Peyer's patch (tissue), 4 donors: Measurements from ENCODE around the gene TCF7L2.

Experiments
- CTCF ChIP-seq, 6 experiments: fragments of 450-650 bp in 4 of 6; fragments of 200-600 bp in 2 of 6; sonication (generic) in 1 of 6; IDR thresholded peaks; one replicate each; pipeline ENCODE4 v1.5.1; 2017 to 2019; ENCODE audit warnings: antibody characterized with exemption in 6 of 6, mild to moderate bottlenecking in 3 of 6, moderate library complexity in 1 of 6
- POLR2A ChIP-seq, 2 donors: fragments of 450-650 bp; IDR thresholded peaks; one replicate each; pipeline ENCODE4 v1.5.1; 2017; ENCODE audit warnings: antibody characterized with exemption in 2 of 2, mild to moderate bottlenecking in 2 of 2, moderate library complexity in 2 of 2

GRCh38 chr10:112970021-112970420 is 20.0 kb downstream of the TCF7L2 start:
- TF ChIP-seq CTCF (IDR thresholded peaks at IDR 0.05) (no peak), POLR2A (IDR thresholded peaks at IDR 0.05) (no peak)
